OCI-LY1 (cell line): ENCODE measurements around the gene RCE1.

ENCODE experiments used
- EZH2 ChIP-seq: fragments of 200-600 bp; sonication (generic), shearing (Covaris generic); IDR thresholded peaks from 2 replicates; pipeline ENCODE4 v1.8.0; 2017; ENCODE audit warnings: borderline replicate concordance, mixed run types, mild to moderate bottlenecking, antibody characterized with exemption, low read length, moderate library complexity, mixed read lengths
- TF ChIP-seq, protein P1 (sequence below): fragments of 200-600 bp; sonication (generic), shearing (Covaris generic); IDR thresholded peaks from 2 replicates; pipeline ENCODE4 v1.5.1; 2017; ENCODE audit warnings: mild to moderate bottlenecking, antibody characterized with exemption, low read length, moderate library complexity, mixed read lengths

DNA sequence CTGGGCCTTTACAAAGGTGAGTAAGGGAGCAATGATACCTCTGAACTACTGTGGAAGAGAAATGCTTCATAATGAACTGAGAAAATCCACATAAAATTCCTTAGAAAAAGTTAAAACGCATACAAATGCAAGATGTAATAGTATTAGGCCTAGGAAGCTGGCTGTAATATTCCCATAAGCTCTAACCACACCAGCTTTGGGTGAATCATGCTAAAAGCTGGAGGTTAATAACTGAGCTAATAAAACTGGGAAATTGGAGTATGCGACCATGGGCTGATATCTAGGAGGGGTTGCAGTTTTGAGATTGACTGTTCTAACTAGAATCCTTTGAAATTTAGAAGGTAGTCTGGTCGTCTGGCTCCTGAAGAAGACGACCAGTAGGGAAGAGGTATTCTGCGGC is 28.6 kb upstream of the RCE1 start:
- TF ChIP-seq, protein P1, sequence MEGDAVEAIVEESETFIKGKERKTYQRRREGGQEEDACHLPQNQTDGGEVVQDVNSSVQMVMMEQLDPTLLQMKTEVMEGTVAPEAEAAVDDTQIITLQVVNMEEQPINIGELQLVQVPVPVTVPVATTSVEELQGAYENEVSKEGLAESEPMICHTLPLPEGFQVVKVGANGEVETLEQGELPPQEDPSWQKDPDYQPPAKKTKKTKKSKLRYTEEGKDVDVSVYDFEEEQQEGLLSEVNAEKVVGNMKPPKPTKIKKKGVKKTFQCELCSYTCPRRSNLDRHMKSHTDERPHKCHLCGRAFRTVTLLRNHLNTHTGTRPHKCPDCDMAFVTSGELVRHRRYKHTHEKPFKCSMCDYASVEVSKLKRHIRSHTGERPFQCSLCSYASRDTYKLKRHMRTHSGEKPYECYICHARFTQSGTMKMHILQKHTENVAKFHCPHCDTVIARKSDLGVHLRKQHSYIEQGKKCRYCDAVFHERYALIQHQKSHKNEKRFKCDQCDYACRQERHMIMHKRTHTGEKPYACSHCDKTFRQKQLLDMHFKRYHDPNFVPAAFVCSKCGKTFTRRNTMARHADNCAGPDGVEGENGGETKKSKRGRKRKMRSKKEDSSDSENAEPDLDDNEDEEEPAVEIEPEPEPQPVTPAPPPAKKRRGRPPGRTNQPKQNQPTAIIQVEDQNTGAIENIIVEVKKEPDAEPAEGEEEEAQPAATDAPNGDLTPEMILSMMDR, result no peak
- no peak for TF ChIP-seq EZH2
